NB4 (cell line): ENCODE measurements around the gene RFX6.

Experiments used
- DNase-seq: peaks from one replicate; pipeline ENCODE4 v3.0.0; 2010; ENCODE audit warnings: low read depth
- H3K4me3 ChIP-seq: one replicate; pipeline ENCODE4 v1.5.1; 2011; ENCODE audit warnings: mild to moderate bottlenecking, low read depth, low read length, moderate library complexity
- MAX ChIP-seq: IDR thresholded peaks from 2 replicates; pipeline ENCODE4 v1.6.1; 2011; ENCODE audit warnings: low read depth, low read length
- MYC ChIP-seq: IDR thresholded peaks from 2 replicates; pipeline ENCODE4 v1.6.1; 2011; ENCODE audit warnings: low read depth, low read length
- POLR2A ChIP-seq: IDR thresholded peaks from 2 replicates; pipeline ENCODE4 v1.6.1; 2011; ENCODE audit warnings: mild to moderate bottlenecking; ENCODE audit not compliant: insufficient read length; ENCODE audit errors: extremely low read depth
- TF ChIP-seq, protein P1 (sequence below): IDR thresholded peaks from one replicate; pipeline ENCODE4 v1.5.1; 2012; ENCODE audit warnings: low read depth, low read length

RFX6 gene

GRCh38 chr6:116929825-116930224 lies 52.8 kb downstream of the RFX6 start:
- H3K4me3 ChIP-seq, result no peak overlapping the region
- DNase-seq, result no peak
- TF ChIP-seq, protein P1, sequence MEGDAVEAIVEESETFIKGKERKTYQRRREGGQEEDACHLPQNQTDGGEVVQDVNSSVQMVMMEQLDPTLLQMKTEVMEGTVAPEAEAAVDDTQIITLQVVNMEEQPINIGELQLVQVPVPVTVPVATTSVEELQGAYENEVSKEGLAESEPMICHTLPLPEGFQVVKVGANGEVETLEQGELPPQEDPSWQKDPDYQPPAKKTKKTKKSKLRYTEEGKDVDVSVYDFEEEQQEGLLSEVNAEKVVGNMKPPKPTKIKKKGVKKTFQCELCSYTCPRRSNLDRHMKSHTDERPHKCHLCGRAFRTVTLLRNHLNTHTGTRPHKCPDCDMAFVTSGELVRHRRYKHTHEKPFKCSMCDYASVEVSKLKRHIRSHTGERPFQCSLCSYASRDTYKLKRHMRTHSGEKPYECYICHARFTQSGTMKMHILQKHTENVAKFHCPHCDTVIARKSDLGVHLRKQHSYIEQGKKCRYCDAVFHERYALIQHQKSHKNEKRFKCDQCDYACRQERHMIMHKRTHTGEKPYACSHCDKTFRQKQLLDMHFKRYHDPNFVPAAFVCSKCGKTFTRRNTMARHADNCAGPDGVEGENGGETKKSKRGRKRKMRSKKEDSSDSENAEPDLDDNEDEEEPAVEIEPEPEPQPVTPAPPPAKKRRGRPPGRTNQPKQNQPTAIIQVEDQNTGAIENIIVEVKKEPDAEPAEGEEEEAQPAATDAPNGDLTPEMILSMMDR, result no peak
- no peak for TF ChIP-seq MYC
- no peak for TF ChIP-seq MAX
- no peak for TF ChIP-seq POLR2A

- TF ChIP-seq MAX (no peak), MYC (no peak), POLR2A (no peak)
- TF ChIP-seq, protein P1, result no peak
- no peak overlapping the region for H3K4me3 ChIP-seq
- DNase-seq, result no peak
These were observed 54.4 kb downstream of the RFX6 start for GRCh38 chr6:116931456-116931855.

- DNase-seq, result no peak
- TF ChIP-seq, protein P1, result no peak
- TF ChIP-seq MAX, result no peak
- TF ChIP-seq MYC, result no peak
- TF ChIP-seq POLR2A, result no peak
- no peak overlapping the region for H3K4me3 ChIP-seq
These were observed 55.5 kb downstream of the RFX6 start for GRCh38 chr6:116932496-116932895.

DNA sequence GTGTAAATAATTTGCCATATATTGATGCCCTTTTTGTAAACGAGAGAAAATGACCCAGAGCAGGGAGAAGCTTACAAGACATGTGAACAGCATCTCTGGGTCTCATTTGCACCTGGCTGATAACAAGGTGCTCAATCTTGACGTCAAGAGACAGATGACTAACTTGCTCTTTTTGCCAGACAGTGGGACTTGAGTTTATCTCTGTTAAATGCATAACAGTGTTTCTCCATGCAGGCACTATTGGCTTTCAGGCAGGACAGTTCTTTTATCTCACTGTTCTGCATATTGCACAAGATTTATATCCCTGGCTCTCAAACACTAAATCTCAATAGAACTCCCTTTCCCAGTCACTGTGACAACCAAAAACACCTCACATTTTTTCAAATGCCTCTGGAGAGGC lies 56.4 kb downstream of the RFX6 start:
- no peak for DNase-seq
- TF ChIP-seq MAX, result no peak
- TF ChIP-seq, protein P1, result no peak
- no peak for TF ChIP-seq POLR2A
- no peak for TF ChIP-seq MYC
- no peak overlapping the region for H3K4me3 ChIP-seq

GRCh38 chr6:116938305-116938704 lies 61.3 kb downstream of the RFX6 start:
- H3K4me3 ChIP-seq, result no peak overlapping the region
- TF ChIP-seq MYC, result no peak
- TF ChIP-seq, protein P1, result no peak
- no peak for DNase-seq

GRCh38 chr6:116941727-116942126 lies 64.7 kb downstream of the RFX6 start:
- H3K4me3 ChIP-seq, result no peak overlapping the region
- no peak for TF ChIP-seq MYC
- TF ChIP-seq MAX, result no peak
- TF ChIP-seq, protein P1, result no peak
- TF ChIP-seq POLR2A, result no peak
- no peak for DNase-seq
